H1 (cell line): ENCODE measurements around the gene PPP4R4. TPM values are rescaled to one million over a fixed set of nuclear protein-coding genes. Genes with fewer than 3 reads are reported as not detected.

ENCODE experiments used
- CTCF ChIA-PET: fragments of 300-600 bp; sonication (Branson Sonifier 250); formaldehyde crosslinking; loops from one replicate; lab custom pipeline; 2021; ENCODE audit not compliant: partially characterized antibody; lab: Charles Lee
- POLR2A ChIA-PET: fragments of 300-600 bp; sonication (Branson Sonifier 250); formaldehyde crosslinking; loops from one replicate; lab custom pipeline; 2021; ENCODE audit warnings: inconsistent platforms; ENCODE audit not compliant: partially characterized antibody; lab: Charles Lee
- DNase-seq, 2 experiments: peaks; one replicate each; pipeline versions ENCODE4 v3.0.0 to v3.0.0-alpha.2; 2010 to 2022; ENCODE audit warnings: low spot score in 2 of 2, low read depth in 1 of 2, mixed read lengths in 1 of 2
- FAIRE-seq: peaks from 2 replicates; lab custom pipeline; 2011; peaks lifted over from hg19 to GRCh38; lab: Jason Lieb, UNC
- H2AFZ ChIP-seq: 2 replicates; pipeline ENCODE4 v1.8.1; 2012; ENCODE audit warnings: low read length, inconsistent platforms
- H2AK5ac ChIP-seq: 2 replicates; pipeline ENCODE4 v1.6.1; 2013; ENCODE audit warnings: low read depth, low read length
- H2BK120ac ChIP-seq: replicated peaks from 2 replicates; pipeline ENCODE3; 2013; ENCODE audit warnings: low read depth, low read length, inconsistent platforms
- H2BK12ac ChIP-seq: 2 replicates; pipeline ENCODE4 v1.6.1; 2013; ENCODE audit warnings: low read depth, low read length
- H2BK15ac ChIP-seq: 2 replicates; pipeline ENCODE4 v1.6.1; 2013; ENCODE audit warnings: low read length
- H2BK20ac ChIP-seq: 2 replicates; pipeline ENCODE4 v1.6.1; 2013; ENCODE audit warnings: low read length
- H2BK5ac ChIP-seq: 2 replicates; pipeline ENCODE4 v1.6.1; 2013; ENCODE audit warnings: low read depth, low read length
- H3K14ac ChIP-seq: 2 replicates; pipeline ENCODE4 v1.6.1; 2013; ENCODE audit warnings: inconsistent platforms; ENCODE audit not compliant: insufficient read length
- H3K18ac ChIP-seq: 2 replicates; pipeline ENCODE4 v1.6.1; 2013; ENCODE audit warnings: low read length; ENCODE audit errors: extremely low read depth
- H3K23ac ChIP-seq: 2 replicates; pipeline ENCODE4 v1.6.1; 2013; ENCODE audit warnings: inconsistent platforms; ENCODE audit not compliant: insufficient read length
- H3K23me2 ChIP-seq: 2 replicates; pipeline ENCODE4 v1.6.1; 2013; ENCODE audit warnings: low read depth, low read length
- H3K27ac ChIP-seq: 2 replicates; pipeline ENCODE4 v1.6.1; 2011; ENCODE audit warnings: low read depth, low read length, inconsistent platforms
- H3K27me3 ChIP-seq, 4 experiments: replicated peaks in 1 of 4; 1 replicate in 1 of 4; 2 replicates in 3 of 4; pipeline versions ENCODE4 v1.6.1 to v1.8.1; 2011 to 2013; ENCODE audit warnings: low read length in 3 of 4, mild to moderate bottlenecking in 3 of 4, inconsistent platforms in 2 of 4, mixed read lengths in 2 of 4, moderate library complexity in 1 of 4; ENCODE audit not compliant: control insufficient read depth in 3 of 4, insufficient read depth in 3 of 4; ENCODE audit errors: extremely low read depth in 1 of 4
- H3K36me3 ChIP-seq, 4 experiments: 2 replicates each; pipeline versions ENCODE4 v1.6.1 to v1.8.1; 2011 to 2013; ENCODE audit warnings: mild to moderate bottlenecking in 4 of 4, low read length in 3 of 4, moderate library complexity in 2 of 4, control low read depth in 1 of 4, inconsistent platforms in 1 of 4; ENCODE audit not compliant: insufficient read depth in 4 of 4, control insufficient read depth in 2 of 4
- H3K4ac ChIP-seq: replicated peaks from 2 replicates; pipeline ENCODE3; 2013; ENCODE audit warnings: low read length, low read depth, mixed read lengths, inconsistent platforms; ENCODE audit not compliant: insufficient read length
- H3K4me1 ChIP-seq, 4 experiments: replicated peaks in 1 of 4; 1 replicate in 1 of 4; 2 replicates in 3 of 4; pipeline versions ENCODE4 v1.6.1 to v1.8.1; 2011 to 2013; ENCODE audit warnings: low read length in 3 of 4, inconsistent platforms in 2 of 4, mixed read lengths in 1 of 4; ENCODE audit not compliant: insufficient read depth in 4 of 4, control insufficient read depth in 3 of 4
- H3K4me2 ChIP-seq, 2 experiments: 2 replicates each; pipeline versions ENCODE4 v1.6.1 to v1.8.1; 2011 to 2013; ENCODE audit warnings: low read depth in 2 of 2, low read length in 2 of 2, control low read depth in 1 of 2, inconsistent platforms in 1 of 2, mild to moderate bottlenecking in 1 of 2; ENCODE audit not compliant: insufficient read depth in 1 of 2
- H3K4me3 ChIP-seq, 4 experiments: fragments of 200-600, 300-600 bp in 1 of 4; sonication (generic), shearing (Covaris generic), sonication (Bioruptor Twin) in 1 of 4; 2 replicates each; pipeline versions ENCODE4 v1.5.1 to v1.8.1; 2011 to 2016; ENCODE audit warnings: low read length in 4 of 4, low read depth in 3 of 4, control low read depth in 2 of 4, inconsistent platforms in 2 of 4, mild to moderate bottlenecking in 2 of 4, mixed read lengths in 1 of 4, moderate library complexity in 1 of 4; ENCODE audit not compliant: insufficient read depth in 2 of 4; ENCODE audit errors: extremely low read depth in 1 of 4
- H3K56ac ChIP-seq: replicated peaks from 2 replicates; pipeline ENCODE3; 2013; ENCODE audit warnings: low read depth, mild to moderate bottlenecking, mixed read lengths, low read length, inconsistent platforms; ENCODE audit not compliant: insufficient read length
- H3K79me1 ChIP-seq: 2 replicates; pipeline ENCODE4 v1.6.1; 2013; ENCODE audit warnings: low read depth, low read length, control low read depth
- H3K79me2 ChIP-seq, 2 experiments: 2 replicates each; pipeline versions ENCODE4 v1.6.1 to v1.8.1; 2012 to 2013; ENCODE audit warnings: low read length in 2 of 2, mild to moderate bottlenecking in 2 of 2, inconsistent platforms in 1 of 2; ENCODE audit not compliant: insufficient read depth in 2 of 2, control insufficient read depth in 1 of 2
- H3K9ac ChIP-seq, 4 experiments: replicated peaks in 1 of 4; 1 replicate in 1 of 4; 2 replicates in 3 of 4; pipeline versions ENCODE4 v1.6.1 to v1.8.1; 2011 to 2013; ENCODE audit warnings: low read depth in 3 of 4, low read length in 3 of 4, control low read depth in 2 of 4, mild to moderate bottlenecking in 2 of 4, moderate library complexity in 2 of 4, inconsistent platforms in 1 of 4; ENCODE audit errors: extremely low read depth in 1 of 4
- H3K9me3 ChIP-seq, 2 experiments: 2 replicates each; pipeline versions ENCODE4 v1.6.1 to v1.8.1; 2012 to 2013; ENCODE audit warnings: mild to moderate bottlenecking in 2 of 2, moderate library complexity in 2 of 2, control low read depth in 1 of 2, inconsistent platforms in 1 of 2, low read depth in 1 of 2, low read length in 1 of 2, mixed read lengths in 1 of 2; ENCODE audit not compliant: insufficient read depth in 2 of 2
- H4K20me1 ChIP-seq, 2 experiments: replicated peaks in 1 of 2; 2 replicates each; pipeline versions ENCODE3 to v1.8.1; 2011 to 2013; ENCODE audit warnings: inconsistent platforms in 2 of 2, low read length in 2 of 2, mild to moderate bottlenecking in 1 of 2; ENCODE audit not compliant: insufficient read depth in 2 of 2, control insufficient read depth in 1 of 2
- H4K5ac ChIP-seq: 2 replicates; pipeline ENCODE4 v1.6.1; 2013; ENCODE audit warnings: low read length, low read depth, mixed read lengths, inconsistent platforms; ENCODE audit not compliant: insufficient read length
- H4K8ac ChIP-seq: 2 replicates; pipeline ENCODE4 v1.8.0; 2013; ENCODE audit warnings: mild to moderate bottlenecking, moderate library complexity, low read length, inconsistent platforms; ENCODE audit not compliant: insufficient read depth; ENCODE audit errors: extremely low read depth
- H4K91ac ChIP-seq: replicated peaks from 2 replicates; pipeline ENCODE3; 2013; ENCODE audit warnings: low read length, mixed read lengths, inconsistent platforms; ENCODE audit not compliant: insufficient read length
- CBX5 ChIP-seq: fragments of 300-800, 300-1000 bp; sonication (generic); IDR thresholded peaks from 2 replicates; pipeline ENCODE4 v1.7.1; 2016; ENCODE audit warnings: antibody characterized with exemption, low read length, low read depth
- CHD1 ChIP-seq: IDR thresholded peaks from 2 replicates; pipeline ENCODE4 v1.6.1; 2012; ENCODE audit warnings: low read depth, low read length, improper control_type of control experiment
- CHD2 ChIP-seq: IDR thresholded peaks from 2 replicates; pipeline ENCODE4 v1.6.1; 2012; ENCODE audit warnings: low read length, improper control_type of control experiment
- GABPA ChIP-seq: IDR thresholded peaks from 2 replicates; pipeline ENCODE4 v1.6.1; 2011; ENCODE audit warnings: mild to moderate bottlenecking, low read length, moderate library complexity, borderline replicate concordance; ENCODE audit not compliant: insufficient read depth
- HDAC6 ChIP-seq: IDR thresholded peaks from one replicate; pipeline ENCODE4 v1.7.1; 2012; ENCODE audit warnings: low read depth, mild to moderate bottlenecking, inconsistent platforms, low read length, moderate library complexity
- KDM1A ChIP-seq: fragments of 200-600, 300-600 bp; sonication (generic); IDR thresholded peaks from 2 replicates; pipeline ENCODE4 v1.7.1; 2016; ENCODE audit warnings: mild to moderate bottlenecking, low read length, borderline replicate concordance
- KDM4A ChIP-seq: IDR thresholded peaks from one replicate; pipeline ENCODE4 v1.7.1; 2012; ENCODE audit warnings: low read depth, mild to moderate bottlenecking, moderate library complexity, low read length, inconsistent platforms; ENCODE audit not compliant: severe bottlenecking
- MAX ChIP-seq: IDR thresholded peaks from 2 replicates; pipeline ENCODE4 v1.6.1; 2012; ENCODE audit warnings: inconsistent platforms
- NRF1 ChIP-seq: IDR thresholded peaks from 2 replicates; pipeline ENCODE4 v1.6.1; 2011; ENCODE audit warnings: mild to moderate bottlenecking, low read depth, low read length, improper control_type of control experiment
- SP2 ChIP-seq: IDR thresholded peaks from 2 replicates; pipeline ENCODE4 v1.6.1; 2012; ENCODE audit warnings: mild to moderate bottlenecking, low read length, inconsistent platforms
- SP4 ChIP-seq: IDR thresholded peaks from 2 replicates; pipeline ENCODE4 v1.6.1; 2012; ENCODE audit warnings: low read length, inconsistent platforms
- TBP ChIP-seq: IDR thresholded peaks from 2 replicates; pipeline ENCODE4 v1.6.1; 2011; ENCODE audit warnings: low read depth, low read length, improper control_type of control experiment
- ZNF274 ChIP-seq: IDR thresholded peaks from 2 replicates; pipeline ENCODE4 v1.7.0; 2012; ENCODE audit warnings: low read length, borderline replicate concordance; ENCODE audit errors: extremely low read depth
- whole genome bisulfite sequencing, 2 experiments: shearing (Covaris generic) in 1 of 2; methylation state at CpG; one replicate each; pipeline versions ENCODE4 v1.1.6 to v1.1.7; 2013 to 2015; ENCODE audit warnings: low lambda C conversion rate in 2 of 2, mixed read lengths in 2 of 2, inconsistent platforms in 1 of 2, low coverage in 1 of 2, missing lambda C conversion rate in 1 of 2; ENCODE audit not compliant: insufficient replicate concordance in 2 of 2, insufficient coverage in 1 of 2, insufficient read length in 1 of 2; ENCODE audit errors: extremely low coverage in 1 of 2, missing lambda C conversion rate in 1 of 2; 5-methylcytosine and 5-hydroxymethylcytosine counted together
- polyA plus RNA-seq, 7 experiments: library from polyadenylated mRNA; depleted of rRNA in 3 of 7; stranded (reverse) in 5 of 7; unstranded in 2 of 7; fragments of >200 nt in 5 of 7; fragments of 200-250 nt in 2 of 7; gene quantifications; 1 replicate in 5 of 7; 2 replicates in 1 of 7; 4 replicates in 1 of 7; pipeline versions ENCODE4 v1.2.1 to v1.2.3, GENCODE V29; 2011 to 2013; ENCODE audit warnings: missing spikeins in 2 of 7, mixed read lengths in 2 of 7
- total RNA-seq: library from RNA; stranded (reverse); fragmentation: NEBNext Ultra II Directional; extraction: Animal tissue kit (Norgen Biotek cat#: 25700); gene quantifications from 2 replicates; pipeline ENCODE4 v1.2.1, GENCODE V29; 2021
- TF ChIP-seq, protein P1 (sequence below): IDR thresholded peaks from 2 replicates; pipeline ENCODE4 v1.6.1; 2011; ENCODE audit warnings: low read length, improper control_type of control experiment

The PPP4R4 gene
- total and polyA plus RNA-seq, 2 of the 8 experiments (the other 6 are each of a cell fraction or from before 2014, with no cell fraction given) = 3.3 to 9.6 TPM

- H3K27me3 ChIP-seq = no peaks in the 10 kb centered on the region; a peak in 1 of 7 replicates
- no peak overlapping the region for H2BK20ac ChIP-seq
- TF ChIP-seq KDM1A (no peak), SP4 (no peak), HDAC6 (no peak), GABPA (no peak), MAX (no peak), NRF1 (no peak), CHD2 (no peak), KDM4A (no peak), ZNF274 (no peak), SP2 (no peak), CHD1 (no peak), TBP (no peak), CBX5 (no peak)
- TF ChIP-seq, protein P1, sequence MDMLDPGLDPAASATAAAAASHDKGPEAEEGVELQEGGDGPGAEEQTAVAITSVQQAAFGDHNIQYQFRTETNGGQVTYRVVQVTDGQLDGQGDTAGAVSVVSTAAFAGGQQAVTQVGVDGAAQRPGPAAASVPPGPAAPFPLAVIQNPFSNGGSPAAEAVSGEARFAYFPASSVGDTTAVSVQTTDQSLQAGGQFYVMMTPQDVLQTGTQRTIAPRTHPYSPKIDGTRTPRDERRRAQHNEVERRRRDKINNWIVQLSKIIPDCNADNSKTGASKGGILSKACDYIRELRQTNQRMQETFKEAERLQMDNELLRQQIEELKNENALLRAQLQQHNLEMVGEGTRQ = no peak
Measured at GRCh38 chr14:94290197-94290596, 116.1 kb downstream of the PPP4R4 start.

More at GRCh38 chr14:94290197-94290596, 116.1 kb downstream of the PPP4R4 start:
- no peak overlapping the region for H4K5ac ChIP-seq
- no peaks in the 10 kb centered on the region for H4K20me1 ChIP-seq
- H2AK5ac ChIP-seq = no peak overlapping the region
- H3K4ac ChIP-seq = no peak overlapping the region
- no peaks in the 10 kb centered on the region for H3K79me2 ChIP-seq
- H3K18ac ChIP-seq = no peak overlapping the region
- no peak overlapping the region for H3K27ac ChIP-seq
- no peak overlapping the region for H2BK12ac ChIP-seq
- H4K91ac ChIP-seq = no peak overlapping the region
- H3K36me3 ChIP-seq = no peaks in the 10 kb centered on the region
- no peaks in the 10 kb centered on the region for H3K79me1 ChIP-seq
- H3K9me3 ChIP-seq = no peaks in the 10 kb centered on the region; a peak in 1 of 4 replicates
- no peak overlapping the region for H3K4me2 ChIP-seq
- H3K9ac ChIP-seq = no peak overlapping the region
- no peak overlapping the region for H3K14ac ChIP-seq
- DNase-seq = no peak
- WGBS, 2 experiments = 86% methylated on average over 7 of the region's 8 CpGs; no CpG with 5 or more reads in 1 of the 2 experiments
- no peak overlapping the region for H3K4me3 ChIP-seq
- no peak overlapping the region for H2AFZ ChIP-seq
- H3K23me2 ChIP-seq = no peaks in the 10 kb centered on the region
- no peak overlapping the region for H2BK15ac ChIP-seq
- ChIA-PET CTCF (interaction anchor here (1.2 to 1.3 kb wide), 2 partner anchors 17 to 298 kb away, joined by 3 read pairs; no protein-coding TSS in a partner anchor), POLR2A (no interaction called here)
- H3K23ac ChIP-seq = no peak overlapping the region
- no peak for FAIRE-seq
- peaks cover 0 to 7% (median 2%) of the 10 kb centered on the region in 4 experiments; a peak in 3 of 7 replicates for H3K4me1 ChIP-seq
- no peak overlapping the region for H3K56ac ChIP-seq
- H2BK5ac ChIP-seq = no peak overlapping the region
- H4K8ac ChIP-seq = no peak overlapping the region
- no peak overlapping the region for H2BK120ac ChIP-seq
